Muscle of back (tissue), 11 donors: ENCODE measurements around the gene EMC1. TPM values are rescaled to one million over a fixed set of nuclear protein-coding genes. Genes with fewer than 3 reads are reported as not detected.
"Not testable (repeated sequence)": the region's sequence is repeated elsewhere in the genome, so short reads cannot be mapped to it uniquely, and the experiment has no call there.

ENCODE experiments used
- DNase-seq, 3 donors: peaks; one replicate each; pipeline versions ENCODE4 v3.0.0 to v3.0.0-alpha.2; 2013
- polyA plus RNA-seq, 10 donors: library from polyadenylated mRNA; unstranded; fragments of 120-200 nt; gene quantifications; one replicate each; pipeline ENCODE4 v1.2.1, GENCODE V29; 2013; ENCODE audit not compliant: insufficient read length in 10 of 10

Gene EMC1
- polyA plus RNA-seq, 10 donors = 29.9 to 39.8 (median 35.8) TPM

DNA sequence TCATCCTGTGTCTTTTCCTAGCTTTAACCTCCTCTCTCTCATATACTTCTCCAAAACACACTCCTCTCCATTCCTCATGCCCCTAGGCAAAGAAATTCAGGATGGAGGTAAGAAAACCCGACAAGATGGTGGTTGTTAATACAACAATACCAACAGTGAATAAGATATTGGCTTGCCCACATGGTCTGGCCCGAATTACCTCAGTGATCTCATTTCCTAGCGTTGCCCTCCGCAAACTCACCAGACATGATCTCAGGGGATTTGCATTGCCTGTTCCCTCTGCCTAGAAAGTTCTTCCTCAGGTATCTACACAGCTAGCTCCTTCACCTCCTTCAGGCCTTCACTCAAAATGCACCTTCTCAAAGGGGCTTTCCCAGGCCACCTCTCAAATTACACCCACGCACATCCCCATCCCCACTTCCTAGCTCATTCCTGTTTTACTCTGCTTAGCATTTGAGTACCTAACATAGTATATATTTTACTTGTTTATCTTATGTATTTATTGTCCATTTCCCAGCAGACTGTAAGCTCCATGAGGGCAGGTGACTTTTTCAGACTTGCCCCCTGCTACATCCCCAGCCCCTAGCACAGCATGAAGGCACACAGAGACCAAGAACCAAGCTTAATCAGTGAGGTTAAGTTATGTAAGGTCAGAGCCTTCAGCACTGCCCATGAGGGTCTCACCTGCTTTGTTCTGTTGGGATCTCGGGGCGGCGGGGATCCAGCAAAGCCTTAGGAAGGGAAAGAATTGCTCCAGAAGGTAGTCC is 31.1 kb downstream of the EMC1 start:
- DNase-seq = no peak

GRCh38 chr1:19219451-19219850 is 31.9 kb downstream of the EMC1 start:
- DNase-seq = peak in 1 of 3 donors; percentile 9

DNA sequence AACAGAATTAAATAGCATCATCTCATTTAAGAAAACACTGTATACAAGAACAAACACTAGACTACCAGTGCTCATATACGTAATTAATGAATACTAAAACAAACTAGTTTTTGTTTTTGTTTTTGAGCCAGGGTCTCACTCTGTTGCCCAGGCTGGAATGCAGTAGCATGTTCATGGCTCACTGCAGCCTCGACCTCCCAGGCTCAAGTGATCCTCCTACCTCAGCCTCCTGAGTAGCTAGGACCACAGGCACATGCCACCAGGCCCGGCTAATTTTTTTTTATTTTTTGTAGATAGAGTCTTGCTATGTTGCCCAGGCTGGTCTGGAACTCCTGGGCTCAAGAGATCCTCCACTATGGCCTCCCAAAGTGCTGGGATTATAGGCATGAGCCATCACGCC is 34.7 kb downstream of the EMC1 start:
- not testable (repeated sequence) for DNase-seq

DNA sequence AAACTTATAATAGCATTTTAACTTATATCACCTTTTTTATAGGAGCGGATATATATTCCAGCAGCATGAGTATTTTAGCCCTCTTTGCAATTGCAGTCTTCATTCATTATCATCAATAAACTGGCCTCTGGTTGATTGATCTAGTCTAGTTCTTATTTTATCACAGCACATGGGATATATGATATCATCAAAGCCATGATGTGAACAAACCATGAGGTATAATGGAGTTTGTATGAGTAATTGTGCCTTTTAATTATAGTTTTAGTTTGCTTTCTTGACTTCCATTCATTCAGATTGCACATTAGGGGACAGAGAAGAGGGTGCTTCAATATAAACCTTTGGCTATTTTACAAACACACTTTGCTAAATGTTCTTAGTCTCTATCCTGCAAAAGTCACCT is 37.7 kb downstream of the EMC1 start:
- no peak for DNase-seq

DNA sequence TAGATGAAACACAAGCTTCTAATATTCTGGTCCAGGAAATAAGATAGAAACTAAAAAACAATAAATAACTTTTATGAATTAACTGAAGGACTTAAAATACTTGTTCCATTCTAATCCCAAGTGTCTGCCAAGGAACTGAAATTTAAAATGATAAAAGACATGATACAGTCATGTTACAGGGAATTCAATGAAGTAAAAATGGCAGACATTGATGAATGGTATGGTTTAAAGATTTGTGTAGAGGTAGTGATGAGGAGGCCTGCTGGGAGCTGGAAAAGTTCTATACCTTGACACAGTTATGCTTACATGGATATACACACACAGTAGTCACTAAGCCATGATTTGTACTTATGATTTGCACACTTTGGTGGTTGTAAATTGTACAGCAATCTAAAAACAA is 39.2 kb downstream of the EMC1 start:
- no peak for DNase-seq

- DNase-seq = peak in 2 of 3 donors; percentile 7 to 28
Observed at GRCh38 chr1:19210772-19211549, 40.4 kb downstream of the EMC1 start.

GRCh38 chr1:19209990-19210771 is 41.1 kb downstream of the EMC1 start, which contains the start of gene UBR4:
Gene UBR4 (minus strand): TSS chr1:19210266. CDS start chr1:19210248, 18 bp downstream.
- peak; percentile 92 to 98 (median 97) for DNase-seq

DNA sequence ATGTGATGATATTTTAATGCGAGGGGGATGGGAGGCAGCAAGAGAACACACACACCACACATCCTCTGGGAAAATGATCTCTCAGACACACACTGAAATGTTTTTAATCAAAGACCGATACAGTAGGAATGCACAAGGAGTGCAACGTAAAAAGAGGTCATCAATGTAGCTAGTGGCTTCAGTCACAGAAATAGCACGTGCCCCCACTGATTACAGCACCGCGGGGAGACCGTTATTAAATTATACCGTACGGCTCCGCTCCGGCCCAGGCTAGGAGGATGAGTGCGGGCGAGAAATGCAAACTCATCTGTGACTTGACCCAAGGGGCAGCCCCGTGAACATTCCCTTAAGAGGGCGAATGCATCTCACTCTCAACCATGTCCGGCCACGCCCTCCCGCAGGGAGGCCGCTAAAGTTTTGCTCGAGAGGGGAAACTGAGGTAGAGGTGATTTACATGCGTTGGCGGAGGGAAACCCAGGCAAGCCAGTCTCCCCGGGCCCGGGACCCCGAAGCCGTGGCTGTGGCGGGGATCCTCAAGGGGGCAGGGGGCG is 41.8 kb downstream of the EMC1 start:
- peak; percentile 17 to 73 (median 36) for DNase-seq

DNA sequence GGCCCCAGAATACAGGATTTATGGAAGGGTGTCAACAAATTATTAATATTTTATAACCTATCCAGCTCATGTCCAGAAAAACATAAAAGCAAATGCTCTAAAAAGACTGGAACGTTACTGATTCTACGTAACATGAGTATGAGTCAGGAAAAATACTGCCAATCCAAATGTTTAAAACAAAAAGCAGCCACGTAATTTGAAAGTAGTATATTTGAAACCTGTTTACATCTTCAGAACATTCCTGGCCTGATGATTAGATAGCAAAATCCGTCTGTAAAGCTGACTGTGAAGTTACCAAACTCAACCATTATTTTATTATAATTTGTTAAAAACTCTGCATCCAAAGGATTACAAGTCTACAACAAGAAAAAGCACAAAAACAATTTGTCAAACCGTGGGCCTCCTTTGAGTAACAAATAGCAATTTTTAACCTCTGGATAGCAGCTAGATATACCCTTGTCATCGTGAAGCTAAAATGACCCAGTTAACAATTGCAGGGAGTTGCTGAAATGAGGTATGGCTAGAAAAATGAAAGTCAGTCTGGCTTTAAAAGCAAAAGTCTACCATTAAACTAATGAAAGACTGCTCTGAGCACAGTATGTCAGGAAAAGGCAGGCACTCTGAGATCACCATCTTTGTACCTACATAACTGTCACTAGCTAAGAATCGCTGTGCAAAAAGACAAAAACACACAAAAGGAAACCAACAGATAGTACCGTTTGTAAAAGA is 42.5 kb downstream of the EMC1 start:
- DNase-seq = peak in 1 of 3 donors; percentile 5

GRCh38 chr1:19206947-19207346 is 44.4 kb downstream of the EMC1 start:
- no peak for DNase-seq

GRCh38 chr1:19205845-19206244 is 45.5 kb downstream of the EMC1 start:
- DNase-seq = no peak

DNA sequence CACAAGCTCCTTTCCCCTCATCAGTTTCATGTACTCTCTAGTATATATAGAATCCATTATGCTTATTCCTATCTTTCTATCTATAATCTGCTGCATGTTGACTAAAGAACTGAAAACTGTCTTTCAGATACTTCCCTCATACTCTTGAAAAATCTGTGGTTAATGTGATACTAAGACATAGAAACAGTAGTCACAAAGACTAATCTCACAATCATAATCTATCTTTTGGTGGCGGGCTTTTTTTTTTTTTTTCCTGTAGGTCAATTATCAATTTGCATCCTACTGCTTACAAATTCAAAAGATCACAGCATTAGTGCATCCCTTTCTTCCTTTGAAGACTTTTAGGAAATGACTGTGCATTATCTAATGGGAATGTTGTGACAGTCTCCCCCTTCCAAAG is 45.9 kb downstream of the EMC1 start:
- DNase-seq = no peak

DNA sequence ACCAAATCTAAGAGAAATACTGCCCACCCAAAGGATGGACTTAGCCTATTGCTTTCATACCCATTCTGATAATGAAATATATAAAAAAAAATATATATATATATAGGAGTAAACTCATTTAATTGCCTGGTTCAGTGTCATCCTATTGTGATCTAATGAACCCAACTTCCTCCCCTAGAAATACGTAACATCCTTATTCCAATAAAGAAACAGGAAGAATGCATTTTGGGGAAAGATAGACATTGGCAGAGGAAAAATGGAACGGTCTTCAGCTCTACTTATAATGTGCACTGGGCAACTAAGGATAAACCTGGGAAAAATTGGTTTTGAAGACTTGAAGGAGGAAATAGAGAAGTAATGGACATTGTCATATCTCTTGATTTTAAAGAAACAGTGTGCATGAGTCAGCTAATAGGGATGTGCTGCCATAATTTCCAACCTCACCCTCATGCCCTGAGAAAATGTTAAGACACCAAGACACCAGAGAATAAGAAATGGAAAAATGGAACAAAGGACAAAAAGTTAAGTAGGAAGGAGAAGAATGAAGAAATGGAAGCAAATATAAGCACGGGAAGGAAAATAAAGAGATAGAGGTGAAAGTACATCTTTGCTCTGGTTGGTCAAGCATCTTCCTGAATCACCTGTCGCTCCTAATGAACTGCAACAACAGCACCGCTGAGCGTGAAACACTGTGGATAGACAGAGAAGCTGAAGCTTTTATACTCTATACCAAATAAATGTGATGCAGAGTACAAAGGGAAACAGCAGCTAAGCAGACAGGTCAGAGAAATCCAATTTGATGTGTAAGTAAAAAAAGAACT is 46.7 kb downstream of the EMC1 start:
- no peak for DNase-seq

GRCh38 chr1:19203440-19203839 is 47.9 kb downstream of the EMC1 start:
- no peak for DNase-seq

- DNase-seq = no peak
Observed at GRCh38 chr1:19202396-19202795, 48.9 kb downstream of the EMC1 start.

DNA sequence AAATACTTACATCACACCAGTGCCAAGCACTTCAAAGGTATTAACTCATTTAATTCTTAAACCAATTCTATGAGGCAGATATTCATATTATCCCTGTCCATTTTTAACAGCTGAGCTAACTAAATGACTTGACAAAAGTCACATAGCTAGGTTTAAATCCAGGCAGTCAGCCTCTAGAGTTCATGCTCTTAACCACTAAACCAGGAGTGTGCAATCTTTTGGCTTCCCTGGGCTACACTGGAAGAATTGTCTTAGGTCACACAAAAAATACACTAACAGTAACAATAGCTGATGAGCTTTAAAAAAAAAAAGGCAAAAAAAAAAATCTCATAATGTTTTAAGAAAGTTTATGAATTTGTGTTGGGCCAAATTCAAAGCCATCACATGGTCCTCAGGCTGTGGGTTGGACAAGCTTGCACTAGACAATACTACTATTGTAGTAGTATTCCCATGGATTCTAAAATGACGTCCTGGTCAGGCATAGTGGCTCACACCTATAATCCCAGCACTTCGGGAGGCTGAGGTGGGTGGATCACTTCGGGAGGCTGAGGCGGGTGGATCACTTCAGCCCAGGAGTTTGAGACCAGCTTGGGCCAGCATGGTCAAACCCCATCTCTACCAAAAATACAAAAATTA is 51.2 kb downstream of the EMC1 start:
- DNase-seq = no peak

DNA sequence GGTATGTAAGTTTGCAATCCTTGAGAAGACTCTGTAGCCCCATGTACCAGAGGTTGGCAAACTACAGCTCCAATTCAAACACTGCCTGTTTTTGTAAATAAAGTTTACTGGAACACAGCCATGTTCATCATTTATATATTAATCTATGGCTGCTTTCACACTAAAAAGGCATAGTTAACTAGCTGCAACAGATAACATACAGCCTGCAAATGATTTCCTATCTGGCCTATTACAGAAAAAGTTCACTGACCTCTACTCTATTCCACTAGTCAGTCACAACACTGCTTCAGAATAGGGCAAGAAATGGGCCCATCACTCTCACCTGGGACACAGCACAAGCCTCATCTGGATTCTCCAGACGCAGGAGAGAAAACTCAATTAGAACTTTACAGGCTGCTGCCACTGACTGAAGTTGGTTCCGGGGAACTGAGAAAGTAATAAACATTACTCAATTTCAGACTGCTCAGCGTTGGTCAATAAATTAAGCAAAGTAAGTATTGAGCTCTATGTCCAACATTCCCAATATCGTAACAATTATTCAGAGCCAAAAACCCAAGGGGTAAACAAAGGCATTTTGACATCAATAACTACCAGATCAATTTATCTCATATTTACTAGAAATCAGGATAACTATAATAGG is 51.9 kb downstream of the EMC1 start:
- DNase-seq = no peak

DNA sequence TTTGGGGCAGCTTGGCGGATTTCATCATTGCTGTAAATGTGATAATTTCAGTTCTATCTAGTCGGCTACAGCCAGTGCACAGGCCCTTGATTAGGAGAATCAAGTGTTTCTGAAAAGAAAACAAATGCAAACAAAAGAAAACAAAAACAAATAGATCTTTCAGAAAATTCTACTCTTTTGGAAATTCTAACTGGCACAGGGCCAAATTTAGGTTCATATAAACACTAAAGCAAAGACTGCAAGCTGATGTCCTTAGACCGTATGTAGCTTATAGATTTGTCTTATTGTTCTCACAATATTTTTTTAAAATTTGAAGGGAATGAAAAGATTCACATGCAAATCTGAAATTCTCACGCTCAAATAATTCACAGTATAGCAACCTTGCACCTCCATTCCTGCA is 52.5 kb downstream of the EMC1 start:
- DNase-seq = no peak

GRCh38 chr1:19197845-19198244 is 53.5 kb downstream of the EMC1 start:
- DNase-seq = no peak
